HFFc6 (cell line): Measurements from ENCODE around the gene RPS14. TPM values are rescaled to one million over a fixed set of nuclear protein-coding genes. Genes with fewer than 3 reads are reported as not detected.
A peak's percentile ranks its signal among the peaks of the same experiment; 100 is the strongest.

ENCODE experiments used
- DNase-seq: peaks from one replicate; pipeline ENCODE4 v3.0.0-alpha.2; 2018
- H3K27ac Mint-ChIP-seq: 2 replicates; pipeline ENCODE4 v1.8.0; 2020; ENCODE audit warnings: mild to moderate bottlenecking, mixed read lengths
- H3K27me3 Mint-ChIP-seq: 2 replicates; pipeline ENCODE4 v1.8.0; 2021; ENCODE audit warnings: mild to moderate bottlenecking, moderate library complexity, mixed read lengths; ENCODE audit not compliant: insufficient read depth
- H3K36me3 Mint-ChIP-seq: 2 replicates; pipeline ENCODE4 v1.8.0; 2021; ENCODE audit warnings: low read depth, mixed read lengths
- H3K4me1 Mint-ChIP-seq: 2 replicates; pipeline ENCODE4 v1.8.0; 2020; ENCODE audit warnings: low read depth, mixed read lengths
- H3K4me3 Mint-ChIP-seq: 2 replicates; pipeline ENCODE4 v1.8.0; 2020; ENCODE audit warnings: mild to moderate bottlenecking, moderate library complexity, mixed read lengths
- H3K9me3 Mint-ChIP-seq: 2 replicates; pipeline ENCODE4 v1.8.0; 2020; ENCODE audit warnings: mild to moderate bottlenecking, mixed read lengths
- CTCF ChIP-seq: fragments of 200-600 bp; sonication (generic); IDR thresholded peaks from 2 replicates; pipeline ENCODE4 v1.5.0; 2021; ENCODE audit warnings: antibody characterized with exemption, mild to moderate bottlenecking
- total RNA-seq, 6 experiments: library from RNA; stranded (reverse); fragmentation: NEBNext Ultra II Directional; extraction: Animal tissue kit (Norgen Biotek cat#: 25700); gene quantifications; 2 replicates in 1 of 6; 3 replicates in 5 of 6; pipeline ENCODE4 v1.2.3, GENCODE V29; 2021

The RPS14 gene
- total RNA-seq, 6 experiments from 2014 or later, result 1,658 to 2,163 (median 1,911) TPM

DNA sequence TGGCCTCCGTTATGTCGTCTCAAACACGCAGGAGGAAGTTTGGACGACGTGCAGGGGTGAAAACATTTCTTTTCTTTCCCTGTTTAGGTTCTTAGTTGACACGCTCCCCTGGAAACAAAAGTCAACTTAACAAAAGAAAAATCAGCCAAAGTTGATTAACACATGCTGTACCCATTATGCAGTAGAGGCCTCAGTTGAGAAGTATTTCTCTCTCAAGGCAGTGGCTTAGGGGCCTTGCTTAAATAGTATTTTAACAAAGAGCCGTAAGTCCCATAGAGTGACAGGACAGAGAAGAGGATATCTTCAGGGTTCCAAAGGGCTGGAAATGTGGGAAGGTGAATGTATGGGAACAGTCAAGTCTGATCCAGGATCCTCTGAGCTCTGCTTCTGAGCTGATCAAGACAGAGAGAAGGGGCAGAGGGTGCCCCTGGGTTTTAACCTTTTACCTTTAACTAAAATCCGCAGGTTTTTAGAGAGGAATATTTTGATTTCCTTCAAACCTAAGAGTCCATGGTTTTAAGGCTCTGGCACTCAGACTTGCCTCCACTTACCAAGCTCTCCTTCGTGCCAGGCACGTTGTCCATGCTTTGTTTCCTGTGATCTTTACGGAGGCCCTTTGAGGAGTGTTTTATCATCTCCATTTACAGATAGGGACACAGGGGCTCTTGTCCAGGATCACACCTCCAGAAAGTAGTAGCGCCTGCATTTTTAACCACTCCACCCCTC lies 36.2 kb downstream of the RPS14 start:
- no peak for DNase-seq
- Mint-ChIP-seq H3K4me3 (no peak overlapping the region), H3K4me1 (peaks cover 8% of the 10 kb centered on the region), H3K36me3 (no peaks in the 10 kb centered on the region), H3K27me3 (peaks cover 3% of the 10 kb centered on the region; the same call in 1 of the 2 replicates), H3K9me3 (no peaks in the 10 kb centered on the region), H3K27ac (no peak overlapping the region)
- no peak for TF ChIP-seq CTCF

DNA sequence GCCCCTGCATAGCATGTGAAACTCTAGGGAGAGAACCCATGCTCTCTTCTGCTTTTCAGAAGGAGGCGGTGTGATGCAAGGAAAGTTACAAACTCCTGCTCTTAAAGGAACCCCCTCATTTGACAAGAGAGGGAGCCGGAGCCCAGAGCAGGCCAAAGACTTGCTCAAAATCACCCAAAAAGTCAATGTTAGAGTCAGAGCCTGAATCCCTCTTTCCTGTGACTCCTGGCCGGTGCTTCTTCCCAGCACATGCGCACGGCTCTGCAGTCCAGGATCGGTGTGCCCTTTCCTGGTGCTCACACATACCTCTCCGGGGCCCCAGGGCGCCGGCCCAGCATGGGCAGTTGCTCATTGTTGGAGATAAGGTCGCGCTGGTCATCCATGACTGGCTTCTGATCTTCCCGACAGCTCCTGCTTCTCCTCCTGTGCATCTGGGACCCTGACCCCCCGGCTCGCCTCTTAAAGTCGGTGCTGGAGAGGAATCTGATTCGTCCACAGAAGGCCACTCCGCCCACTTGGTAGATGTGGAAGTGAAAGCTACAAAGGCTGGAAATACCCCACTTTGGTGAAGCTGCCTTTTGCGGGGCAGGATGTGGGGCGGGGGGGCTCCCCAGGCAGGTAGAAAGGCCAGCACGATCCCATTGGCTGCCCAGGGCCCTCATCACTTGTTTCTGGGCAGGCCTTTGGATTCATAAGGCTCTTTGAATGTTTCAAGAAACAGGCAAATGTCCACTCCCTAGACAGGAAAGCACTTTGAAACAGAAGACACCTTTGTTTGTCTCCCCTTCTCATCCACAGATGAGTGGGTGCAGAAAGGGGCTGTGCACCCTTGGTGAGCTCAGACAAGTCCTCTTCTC lies 37.0 kb downstream of the RPS14 start, which contains the start of gene CD74:
TSS of gene CD74 (minus strand) at position 592 of the 857 bp plus-strand sequence. CDS start at position 431, 161 bp downstream.
- H3K36me3 Mint-ChIP-seq, result no peaks in the 10 kb centered on the region
- peaks cover 3% of the 10 kb centered on the region; the same call in 1 of the 2 replicates for H3K27me3 Mint-ChIP-seq
- TF ChIP-seq CTCF, result no peak
- DNase-seq, result no peak
- H3K9me3 Mint-ChIP-seq, result no peaks in the 10 kb centered on the region
- H3K4me1 Mint-ChIP-seq, result peaks cover 8% of the 10 kb centered on the region
- H3K4me3 Mint-ChIP-seq, result no peak within 1 kb of the TSS
- no peak within 1 kb of the TSS for H3K27ac Mint-ChIP-seq

GRCh38 chr5:150411245-150411979 lies 38.1 kb downstream of the RPS14 start:
- no peaks in the 10 kb centered on the region for H3K9me3 Mint-ChIP-seq
- no peak for TF ChIP-seq CTCF
- no peaks in the 10 kb centered on the region for H3K36me3 Mint-ChIP-seq
- H3K4me3 Mint-ChIP-seq, result no peak overlapping the region
- H3K27ac Mint-ChIP-seq, result no peak overlapping the region
- H3K27me3 Mint-ChIP-seq, result peaks cover 3% of the 10 kb centered on the region; the same call in 1 of the 2 replicates
- peaks cover 8% of the 10 kb centered on the region for H3K4me1 Mint-ChIP-seq
- DNase-seq, result no peak

DNA sequence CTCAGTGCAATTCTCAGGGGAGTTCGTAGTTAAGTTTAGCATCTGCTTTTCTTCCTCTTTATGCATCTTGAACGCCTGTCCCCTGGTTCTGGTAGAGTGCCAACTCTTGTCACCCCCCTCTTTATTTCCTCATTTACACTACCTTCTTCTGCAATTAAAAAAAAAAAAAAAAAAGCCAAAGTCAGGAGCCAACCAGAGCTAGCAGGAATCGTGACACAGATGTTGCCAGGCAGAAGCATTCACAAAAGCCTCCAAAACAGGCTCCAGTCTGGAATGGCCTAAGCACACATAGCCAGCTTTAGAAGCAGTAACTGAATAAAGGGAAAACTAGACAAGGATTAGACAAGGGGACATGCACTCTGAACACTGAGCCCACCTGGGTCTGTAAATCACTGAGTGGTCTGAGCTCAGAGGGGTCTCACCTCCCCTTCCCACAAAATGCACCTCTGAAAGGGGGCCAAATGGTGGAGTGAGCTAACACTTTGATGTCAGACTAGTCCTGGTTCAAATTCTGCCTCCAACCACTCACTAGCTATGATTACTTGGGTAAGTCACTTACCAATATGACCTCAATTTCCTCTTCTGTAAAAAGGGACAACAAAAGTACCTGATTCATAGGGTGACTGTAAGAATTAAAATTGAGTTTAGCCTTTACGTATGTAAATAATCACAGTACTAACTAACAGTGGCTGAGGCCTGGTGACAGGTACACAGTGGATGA lies 38.9 kb downstream of the RPS14 start:
- no peaks in the 10 kb centered on the region for H3K9me3 Mint-ChIP-seq
- no peak overlapping the region; the same call in 1 of the 2 replicates for H3K4me3 Mint-ChIP-seq
- H3K27me3 Mint-ChIP-seq, result peaks cover 1% of the 10 kb centered on the region; the same call in 1 of the 2 replicates
- no peaks in the 10 kb centered on the region for H3K36me3 Mint-ChIP-seq
- DNase-seq, result peak; percentile 70
- no peak for TF ChIP-seq CTCF
- no peak overlapping the region for H3K27ac Mint-ChIP-seq
- H3K4me1 Mint-ChIP-seq, result peaks cover 8% of the 10 kb centered on the region
